ENCODE measurements around the gene ADCY6.
"Not testable (repeated sequence)": the region's sequence is repeated elsewhere in the genome, so short reads cannot be mapped to it uniquely, and the experiment has no call there.

The ADCY6 gene

GRCh38 chr12:48750215-48750614, 38.7 kb downstream of the ADCY6 start:
- DNase-seq, result no peak

GRCh38 chr12:48744251-48745008, 44.5 kb downstream of the ADCY6 start:
- DNase-seq, result peak; percentile 33

GRCh38 chr12:48739618-48740269, 49.1 kb downstream of the ADCY6 start:
- DNase-seq, result no peak

GRCh38 chr12:48736456-48736855, 52.4 kb downstream of the ADCY6 start:
- DNase-seq, result no peak

- DNase-seq, result no peak
Observed at GRCh38 chr12:48728807-48729206, 60.1 kb downstream of the ADCY6 start.

- not testable (repeated sequence) for DNase-seq
Observed at GRCh38 chr12:48720737-48721136, 68.2 kb downstream of the ADCY6 start.

GRCh38 chr12:48720171-48720570, 68.7 kb downstream of the ADCY6 start:
- DNase-seq, result not testable (repeated sequence)

- not testable (repeated sequence) for DNase-seq
Observed at GRCh38 chr12:48719002-48719401, 69.9 kb downstream of the ADCY6 start.

- no peak for DNase-seq
Observed at GRCh38 chr12:48717252-48717695, 71.6 kb downstream of the ADCY6 start.

- DNase-seq, result peak; percentile 96
Observed at GRCh38 chr12:48716493-48717251, 72.2 kb downstream of the ADCY6 start, which contains the start of gene CCNT1. CCNT1 (minus strand) TSS chr12:48716707; CDS start chr12:48716675, 32 bp downstream.
